GM21737 (cell line): Measurements from ENCODE around the gene CBX2.

Source experiments
- ATAC-seq: cut with Tn5 transposase; IDR thresholded peaks from one replicate; pipeline ENCODE4 v1.9.1; 2021; ENCODE audit warnings: mild to moderate bottlenecking, moderate library complexity; ENCODE audit not compliant: unreplicated experiment

The CBX2 gene

DNA sequence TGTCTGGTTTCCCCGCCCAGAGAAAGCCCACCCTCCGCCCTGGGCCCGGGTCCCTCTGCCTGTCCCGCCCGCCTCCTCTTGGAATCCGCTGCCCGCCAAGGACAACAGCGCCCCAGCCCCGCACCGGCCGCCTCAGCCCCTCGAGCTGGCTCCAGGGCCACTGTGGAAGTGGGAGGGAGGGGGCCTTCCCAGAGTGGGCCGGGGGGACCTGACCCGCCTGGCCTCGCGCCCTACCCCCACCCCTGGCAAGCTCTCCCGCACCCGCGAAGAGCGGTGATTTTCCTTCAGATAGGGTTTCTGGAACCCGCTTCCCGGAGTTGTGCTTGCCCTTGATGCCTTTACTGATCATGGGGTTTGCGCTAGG lies 21.2 kb downstream of the CBX2 start:
- ATAC-seq: no peak

DNA sequence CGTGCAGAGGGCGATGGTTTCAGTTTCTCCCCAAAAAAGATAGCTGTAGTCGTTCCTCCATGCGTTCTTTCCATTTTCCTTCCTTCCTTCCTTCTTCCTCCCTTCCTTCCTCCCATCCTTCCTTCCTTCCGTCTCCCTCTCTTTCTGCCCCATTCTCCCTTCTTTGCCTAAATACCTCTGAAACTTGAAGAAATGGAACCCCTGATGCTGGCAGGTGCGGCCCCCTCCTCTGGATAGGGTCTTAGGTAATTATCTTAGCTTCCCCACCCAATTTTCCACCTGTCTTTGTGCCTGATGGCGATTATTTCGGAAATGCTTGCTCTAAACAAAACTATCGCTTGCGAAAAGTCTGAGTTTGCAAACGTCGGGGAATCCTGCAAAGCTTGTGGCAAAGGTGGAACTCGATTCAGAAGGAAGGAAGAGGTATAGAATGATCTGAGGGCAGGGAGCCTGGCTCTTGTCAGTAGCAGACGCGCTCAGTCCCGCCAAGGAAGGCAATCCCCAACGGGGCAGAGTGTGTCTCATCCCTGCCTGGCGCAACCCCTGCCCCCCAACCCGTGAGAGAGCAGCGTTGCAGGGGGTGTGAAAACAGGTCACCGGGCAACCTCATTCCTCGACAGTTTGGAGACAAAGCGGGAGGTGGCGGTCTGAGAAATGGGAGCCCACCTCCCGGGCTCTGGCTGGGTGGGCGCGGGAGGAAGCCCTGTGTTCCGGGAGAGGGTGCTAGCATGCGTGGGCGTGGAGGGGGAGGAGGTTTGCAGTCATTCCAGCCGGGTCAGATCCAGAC lies 21.8 kb downstream of the CBX2 start:
- ATAC-seq: no peak

DNA sequence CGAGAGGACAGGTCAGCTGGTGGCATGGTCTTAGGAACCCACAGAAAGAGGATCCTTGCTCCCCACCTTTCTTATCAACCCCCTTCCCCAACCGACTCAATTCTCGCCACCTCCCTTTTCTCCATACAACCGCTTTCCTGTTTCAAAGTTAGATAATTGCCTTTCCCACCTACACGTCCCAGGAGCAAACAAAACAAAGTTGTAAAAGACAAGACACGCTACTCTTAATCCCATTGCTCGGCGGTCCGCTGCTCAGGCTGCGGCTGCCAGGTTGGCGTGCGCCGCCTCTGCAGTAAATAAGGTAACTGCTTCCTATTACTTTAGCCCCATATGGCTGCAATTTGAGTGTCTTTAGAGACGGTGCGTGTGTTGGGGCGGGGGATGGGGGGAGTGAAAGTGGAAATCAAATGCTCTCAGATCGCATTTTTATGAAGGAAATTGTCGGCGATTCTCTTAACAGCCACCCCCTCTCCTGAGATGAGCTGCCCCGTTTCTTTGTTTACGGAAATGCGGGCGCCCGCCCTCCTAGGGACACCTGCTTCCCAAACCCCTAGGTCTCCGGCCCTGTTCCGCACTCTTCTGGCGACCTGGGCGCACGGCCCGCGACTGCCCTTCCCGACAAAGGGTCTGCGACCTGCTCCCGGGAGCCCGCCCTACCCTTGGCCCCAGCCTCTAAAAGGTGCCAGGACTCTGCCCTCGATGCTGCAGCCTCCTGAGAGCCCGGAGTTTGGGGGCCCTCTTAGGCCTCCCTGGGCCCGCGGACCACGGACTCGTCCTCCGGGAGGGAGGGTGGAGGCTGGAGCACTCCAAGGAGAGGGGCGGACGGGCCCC lies 22.6 kb downstream of the CBX2 start:
- ATAC-seq: no peak

DNA sequence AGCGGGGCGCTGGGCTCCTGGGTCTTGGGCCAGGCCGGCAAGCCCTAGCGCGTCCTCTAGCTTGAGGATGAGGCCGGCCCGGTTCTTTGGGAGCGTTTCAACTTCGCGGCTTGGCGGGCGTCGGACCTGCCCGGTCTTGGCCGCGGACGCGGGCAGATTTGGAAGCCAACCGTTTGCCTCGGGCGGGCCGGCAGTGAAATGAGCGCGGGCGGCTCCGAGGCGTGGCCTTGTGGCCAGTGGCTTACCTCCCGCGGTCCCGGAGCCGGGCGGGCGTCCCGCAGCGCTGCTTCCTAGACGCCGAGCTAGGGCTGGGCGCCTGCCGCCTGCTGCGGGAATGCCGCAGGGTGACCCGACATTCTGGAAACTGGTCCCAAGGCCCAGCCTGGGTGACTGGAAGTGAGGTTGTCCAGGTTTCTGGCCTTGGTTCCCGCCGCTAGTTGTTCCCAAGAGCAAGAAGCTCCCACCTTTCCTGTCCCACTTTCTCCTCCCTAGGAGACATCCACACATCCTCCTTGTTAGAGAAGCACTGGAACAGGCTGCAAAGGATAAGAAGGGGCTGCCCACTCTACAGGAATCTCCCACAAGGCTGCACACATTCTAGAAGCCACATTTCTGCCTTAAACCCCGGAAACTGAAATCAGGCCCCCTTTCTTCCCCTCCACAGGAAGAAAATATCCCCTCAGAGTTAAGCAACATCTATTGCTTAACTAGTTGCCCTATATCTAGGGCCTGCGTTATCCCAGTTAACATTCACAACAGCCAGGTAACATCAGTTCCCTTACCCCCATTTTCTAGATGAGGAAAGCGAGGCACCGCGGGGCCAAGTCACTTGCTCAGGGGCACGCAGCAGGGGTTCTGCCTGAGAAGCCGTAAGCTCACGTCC lies 23.4 kb downstream of the CBX2 start:
- no peak for ATAC-seq

DNA sequence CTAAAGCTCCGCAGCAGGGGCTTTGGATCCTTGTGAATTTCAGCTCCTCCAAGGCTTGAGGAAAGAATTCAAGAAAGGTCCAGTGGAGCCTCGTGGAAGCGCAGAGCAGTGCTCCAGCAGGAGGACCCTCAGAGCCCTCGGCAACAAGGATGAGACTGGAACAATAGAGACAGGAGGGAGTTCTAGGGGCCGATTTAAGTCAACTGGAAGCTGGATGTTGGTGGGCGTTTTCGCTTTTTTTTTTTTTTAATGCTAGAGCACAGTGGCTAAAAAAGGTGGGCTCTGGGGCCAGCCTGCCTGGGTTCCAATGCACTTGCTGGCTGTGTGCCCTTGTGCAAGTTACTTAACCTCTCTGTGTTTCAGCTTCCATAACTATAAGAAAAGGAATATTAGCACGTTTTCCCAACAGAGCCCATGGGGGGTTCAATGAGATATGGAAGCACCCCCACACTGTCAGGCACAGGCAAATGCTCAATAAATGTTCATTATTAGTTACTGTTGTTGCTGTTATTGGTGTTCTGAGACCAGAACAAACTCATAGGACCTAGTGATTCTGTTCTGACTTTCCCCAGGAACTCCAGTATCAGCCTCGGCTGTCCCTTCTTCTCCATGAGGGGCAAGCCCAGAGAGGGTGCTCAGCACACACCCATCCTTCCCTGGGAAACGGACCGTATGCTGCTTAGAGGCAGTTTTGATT lies 24.2 kb downstream of the CBX2 start:
- ATAC-seq: no peak

DNA sequence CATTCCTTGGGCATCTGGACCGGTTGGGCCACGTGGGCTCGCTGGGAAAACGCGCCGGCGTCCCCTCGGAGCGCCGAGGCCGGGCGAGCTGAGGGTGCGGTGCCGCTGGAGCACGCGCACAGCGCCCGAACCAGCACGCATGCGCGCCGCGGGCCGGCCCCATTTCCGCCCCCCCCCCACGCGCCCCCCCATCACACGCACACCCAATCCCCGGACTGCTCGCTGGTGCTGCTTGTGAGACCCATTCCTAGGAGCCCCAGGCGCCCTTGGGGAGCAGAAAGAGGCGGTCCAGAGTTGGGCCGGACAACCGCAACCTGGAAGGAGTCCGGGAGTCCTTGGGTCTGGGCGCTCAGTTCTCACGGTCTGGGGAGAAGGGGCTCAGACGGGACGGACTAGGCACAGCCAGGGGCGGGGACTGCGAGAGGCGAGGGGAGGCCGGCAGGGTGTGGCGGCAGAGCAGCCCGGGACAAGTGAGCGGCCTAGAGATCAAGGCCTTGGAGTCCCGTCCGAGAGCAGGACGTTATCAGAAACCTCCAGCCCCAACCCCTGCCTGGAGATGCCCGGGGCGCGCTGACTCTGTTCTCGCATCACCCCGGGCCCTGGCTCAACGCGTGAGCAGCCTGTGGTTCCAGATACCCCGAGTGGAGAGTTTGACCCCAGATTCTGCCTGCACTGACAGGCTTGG lies 24.9 kb downstream of the CBX2 start:
- ATAC-seq: no peak

DNA sequence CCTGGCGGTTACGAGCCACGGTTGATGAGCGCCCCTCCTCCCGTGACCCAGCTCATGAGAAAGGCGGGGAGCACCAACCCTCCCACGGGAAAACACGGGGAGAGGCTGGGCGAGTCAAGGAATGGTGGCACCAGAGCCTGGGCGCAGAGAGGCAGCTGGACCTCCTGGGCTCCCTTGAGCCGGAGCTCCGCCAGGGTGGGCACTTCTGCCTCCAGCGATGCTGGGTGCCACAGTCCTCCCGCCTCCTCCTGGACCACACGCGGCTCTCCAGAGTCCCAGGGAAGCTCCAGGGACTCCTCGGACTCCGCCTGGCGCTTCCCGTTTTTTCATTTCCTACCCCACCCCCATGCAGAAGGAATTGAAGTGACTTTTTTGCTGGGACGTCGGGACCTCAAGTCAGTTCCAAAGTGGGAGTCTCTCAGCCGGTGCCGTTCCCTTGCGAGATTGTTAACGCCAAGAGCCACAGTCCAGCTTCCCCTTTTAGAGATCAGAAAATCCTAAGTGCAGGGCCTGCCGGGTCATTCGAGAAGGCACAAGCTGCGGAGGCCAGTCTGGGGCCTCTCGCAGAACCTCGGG lies 25.6 kb downstream of the CBX2 start:
- no peak for ATAC-seq

DNA sequence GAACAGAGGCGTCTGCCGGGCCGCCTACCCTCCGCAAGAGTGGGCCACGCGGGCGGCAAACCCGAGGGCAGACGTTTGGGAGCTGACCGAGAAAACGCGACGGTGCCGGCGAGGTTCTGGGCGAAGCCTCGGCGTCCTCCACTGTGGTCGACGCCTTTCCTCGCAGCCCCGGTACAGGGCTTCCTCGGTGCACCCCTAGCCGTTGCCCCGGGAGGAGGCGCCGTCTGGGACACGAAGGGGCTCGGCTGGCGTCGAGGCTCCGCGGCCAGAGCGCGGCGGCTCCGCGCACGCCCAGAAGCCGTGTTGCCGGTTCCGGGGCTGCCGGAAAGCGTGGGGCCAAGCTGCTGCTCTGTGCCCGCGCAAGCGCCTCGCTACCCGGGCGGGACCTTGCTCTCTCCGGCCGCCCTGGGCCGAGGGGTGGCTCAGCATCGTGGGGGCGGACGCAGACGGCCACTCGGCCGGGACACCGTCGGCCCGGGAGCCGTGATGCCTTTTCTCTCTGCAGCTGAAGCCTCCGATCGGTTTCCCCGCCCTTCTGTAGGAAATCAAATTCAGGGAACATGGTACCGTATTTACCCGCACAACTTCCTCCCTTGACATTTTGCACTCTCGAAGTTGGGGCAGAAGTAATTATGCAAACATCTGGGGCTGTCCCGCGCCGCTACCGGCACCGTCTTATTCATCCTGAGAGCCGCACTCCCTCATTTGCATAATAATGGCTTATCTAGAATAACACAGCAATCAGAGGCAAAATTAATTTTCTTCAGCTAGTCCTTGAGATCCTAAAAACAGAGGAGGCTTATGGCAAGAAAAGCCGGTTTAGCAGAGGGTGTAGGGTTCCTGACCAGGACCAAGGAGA lies 26.3 kb downstream of the CBX2 start:
- peak; percentile 64 for ATAC-seq

DNA sequence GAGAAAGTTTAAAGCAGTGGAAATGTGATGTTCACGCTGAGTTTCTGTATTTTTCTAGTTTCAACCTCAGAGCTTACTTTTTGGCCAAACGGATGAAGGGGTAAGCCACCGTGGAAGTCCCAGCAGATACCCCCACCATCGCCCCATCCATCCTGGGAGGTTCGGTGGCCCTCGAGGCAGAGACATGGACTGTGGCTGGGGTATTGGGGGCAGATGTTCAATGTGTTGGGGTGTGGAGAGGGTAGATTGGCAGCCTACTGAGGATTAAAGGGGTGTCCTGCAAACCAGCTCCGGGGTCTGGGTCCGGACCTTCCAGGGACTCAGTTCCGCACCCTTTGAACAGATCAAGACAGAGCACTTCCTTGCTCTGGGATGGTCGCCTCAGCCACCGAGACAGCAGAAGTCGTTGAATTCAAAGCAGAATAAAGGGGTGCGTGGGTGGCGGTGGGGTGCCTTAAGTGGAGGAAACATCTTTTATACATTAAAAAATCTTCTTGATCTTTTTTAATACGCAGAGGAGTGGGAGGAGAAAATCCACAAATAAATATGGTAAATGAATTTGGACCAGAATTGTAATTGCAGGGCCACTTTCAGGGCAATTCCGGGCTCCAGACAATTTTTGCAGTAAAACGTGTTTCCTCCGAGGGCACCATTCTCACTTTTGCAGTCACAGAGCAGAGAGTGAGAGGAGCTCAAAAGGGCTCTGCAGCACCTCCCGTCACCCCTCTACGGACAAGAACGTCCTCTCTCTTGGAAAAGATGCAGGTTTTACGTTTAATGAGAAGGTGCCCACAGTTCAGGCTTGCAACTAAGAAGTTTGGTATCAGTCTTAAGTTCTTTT lies 27.1 kb downstream of the CBX2 start:
- no peak for ATAC-seq

DNA sequence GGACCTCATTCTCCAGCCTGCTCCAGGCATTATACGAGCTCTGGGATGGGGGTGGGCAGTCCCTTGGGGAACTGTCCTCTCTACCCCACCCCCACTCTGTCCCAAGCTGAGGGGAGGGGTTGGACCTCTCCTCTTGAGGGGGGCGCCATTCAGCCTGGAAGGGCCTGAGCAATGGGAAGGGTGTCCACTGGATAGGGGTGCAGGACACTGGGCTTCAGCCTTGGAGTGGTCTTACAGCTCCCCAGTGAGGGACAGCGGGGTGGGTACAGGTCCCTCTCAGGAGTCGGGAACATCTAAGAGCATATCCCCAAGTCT lies 28.5 kb downstream of the CBX2 start:
- ATAC-seq: no peak

DNA sequence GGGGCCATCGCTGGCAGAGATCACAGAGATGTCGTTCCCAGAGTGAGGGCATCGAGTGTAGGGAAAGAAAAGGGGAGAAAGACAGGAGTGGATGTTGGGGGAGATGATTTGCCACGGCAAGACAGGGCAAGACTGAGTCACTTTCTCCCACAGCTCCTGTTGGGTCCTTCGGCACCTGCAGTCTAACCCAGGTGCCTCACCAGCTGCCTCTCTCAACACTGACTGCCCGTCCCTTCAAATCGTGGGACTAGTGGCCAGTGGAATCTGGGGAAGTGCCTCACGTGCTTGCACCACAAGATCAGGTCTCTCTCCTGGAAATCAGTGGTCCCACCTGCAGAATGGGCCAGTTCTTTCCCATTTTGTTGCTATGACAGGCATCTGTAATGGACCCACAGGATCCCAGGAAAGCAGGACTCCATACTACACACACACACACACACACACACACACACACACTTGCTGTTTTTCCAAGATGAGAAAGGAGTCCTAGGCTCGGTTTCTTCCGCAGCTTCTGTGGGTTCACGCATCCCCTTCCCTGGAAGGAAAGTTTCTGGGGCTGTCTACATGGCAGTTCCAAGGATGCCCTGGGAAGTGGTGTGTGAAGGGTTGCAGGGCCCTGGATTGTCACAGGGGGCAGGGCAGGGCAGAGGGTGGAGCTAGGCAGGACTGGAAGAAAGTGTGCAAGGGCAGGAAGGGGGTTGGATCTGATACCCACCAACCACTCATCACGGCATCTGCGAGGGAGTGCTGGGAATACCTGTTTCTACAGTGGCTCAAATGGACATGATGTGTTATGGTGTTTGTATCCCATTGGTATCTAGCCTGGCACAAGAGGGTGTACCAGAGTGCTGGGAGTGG lies 29.1 kb downstream of the CBX2 start:
- ATAC-seq: no peak

DNA sequence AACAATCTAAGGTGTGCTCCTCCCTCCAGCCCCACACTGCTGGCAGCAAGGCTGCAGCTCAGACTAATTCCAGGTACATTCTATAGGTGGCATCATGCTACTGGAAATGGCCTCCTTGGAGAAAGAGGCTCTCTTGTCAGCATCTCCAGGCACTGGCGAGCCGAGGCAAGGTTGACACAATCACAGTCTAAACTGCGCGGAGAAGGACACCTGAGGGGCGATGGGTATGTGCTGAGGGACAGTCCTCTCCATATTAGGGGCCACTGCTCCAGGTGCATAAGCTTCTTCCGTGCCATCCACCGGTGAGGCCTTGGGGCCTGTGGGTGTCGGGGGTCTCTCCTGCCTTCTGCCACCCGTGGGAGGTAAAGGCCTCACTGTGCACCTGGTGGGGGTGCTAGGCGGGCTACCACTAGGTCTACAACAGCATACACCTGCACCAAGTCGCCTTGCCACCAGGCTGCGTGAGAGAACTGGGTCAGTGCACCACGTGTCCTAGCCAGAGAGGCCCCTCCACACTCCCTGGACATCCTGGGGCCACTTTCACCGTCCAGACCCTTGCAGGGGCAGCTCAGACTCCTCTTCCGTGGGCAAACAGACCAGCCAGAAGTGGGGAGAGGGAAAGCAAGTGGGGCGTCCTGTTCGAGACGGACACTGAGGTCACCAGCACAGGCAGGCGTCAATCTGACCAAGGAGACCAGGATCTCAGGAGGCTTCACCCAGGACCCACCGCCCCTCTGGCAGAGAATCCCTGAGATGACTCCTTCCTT lies 31.0 kb downstream of the CBX2 start:
- ATAC-seq: no peak

DNA sequence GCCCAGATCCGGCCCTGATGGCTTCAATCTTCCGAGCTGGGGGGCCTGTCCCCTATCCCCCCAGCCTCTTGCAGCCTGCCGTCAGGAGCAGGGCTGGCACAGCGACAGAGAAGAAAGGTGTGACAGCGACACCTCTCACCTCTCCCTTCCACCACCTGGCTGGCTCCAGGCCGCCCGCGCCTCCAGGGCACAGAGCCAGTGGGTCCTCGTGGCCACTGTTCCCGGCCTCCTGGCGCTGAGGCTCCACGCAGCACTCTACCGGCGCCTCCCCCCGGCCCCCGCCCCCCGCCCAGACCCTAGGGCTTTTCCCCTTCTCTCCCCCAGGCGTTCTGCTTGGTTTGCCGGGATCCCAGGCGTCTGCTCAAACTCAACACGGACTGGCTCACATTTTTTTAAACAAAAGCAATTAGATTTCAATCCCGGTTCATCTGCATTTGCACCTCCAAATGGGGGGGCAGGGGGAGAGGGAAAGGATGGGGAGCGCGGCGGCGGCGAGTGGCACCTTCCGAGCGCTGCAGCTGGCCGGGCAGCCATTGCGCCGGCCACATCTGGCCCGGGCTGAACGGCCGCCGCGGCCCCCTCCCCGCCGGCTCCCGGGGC lies 31.7 kb downstream of the CBX2 start:
- no peak for ATAC-seq

DNA sequence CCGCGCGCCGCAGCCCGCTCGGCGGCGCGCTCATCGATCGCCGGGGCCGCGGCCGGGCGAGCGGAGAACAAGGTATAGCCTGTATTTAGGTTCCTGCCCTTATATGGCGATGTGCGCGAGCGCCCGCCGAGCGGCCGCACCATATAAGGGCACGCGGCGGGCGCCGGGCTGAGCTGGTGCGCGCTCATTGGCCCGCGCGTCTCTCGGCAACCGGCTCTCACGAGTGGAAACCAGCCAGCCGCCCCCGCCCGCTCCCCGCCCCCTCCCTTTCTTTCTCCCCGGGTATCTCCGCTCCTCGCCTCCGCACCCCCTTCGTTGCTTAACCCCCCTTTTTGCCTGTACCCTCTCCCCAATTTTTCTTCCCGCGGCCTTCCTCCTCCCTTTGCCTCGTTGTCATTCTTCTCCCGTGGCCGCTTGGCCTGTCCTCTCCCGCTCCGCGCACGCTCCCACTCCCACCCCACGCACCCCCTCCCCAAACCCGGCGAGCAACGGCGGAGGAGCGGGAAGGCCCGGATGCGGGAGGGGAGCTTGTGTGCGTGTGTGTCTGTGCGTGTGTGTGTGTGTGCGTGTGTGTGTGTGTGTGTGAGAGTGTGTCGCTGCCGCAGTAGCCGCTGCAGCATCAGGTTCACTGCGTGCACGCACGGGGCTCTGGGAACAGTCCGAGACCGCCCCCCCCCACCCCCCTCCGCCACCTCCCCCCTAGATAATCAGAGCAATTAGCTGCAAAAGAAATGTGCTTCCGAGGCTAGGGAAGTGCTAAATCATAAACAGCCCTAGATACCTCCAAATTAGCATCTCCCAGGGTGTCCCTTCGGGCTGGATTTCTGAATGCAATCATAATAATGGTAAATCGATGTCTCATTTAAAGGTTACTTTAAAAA lies 32.4 kb downstream of the CBX2 start:
- peak; percentile 59 for ATAC-seq
